Activated CD4-positive, CD25-positive, alpha-beta regulatory T cell (primary cell): Measurements from ENCODE around the gene CTBP1.
"Not testable (repeated sequence)": the region's sequence is repeated elsewhere in the genome, so short reads cannot be mapped to it uniquely, and the experiment has no call there.

Experiments
- DNase-seq, 4 experiments: peaks; one replicate each; lab custom pipeline; 2025; lab: John Stamatoyannopoulos, UW

The CTBP1 gene

GRCh38 chr4:1248245-1249147 is at the start of gene CTBP1:
CTBP1 (minus strand) TSS chr4:1249130; CDS start chr4:1241331, 7,799 bp downstream.
- DNase-seq, result peak; percentile 68 to 80 (median 74)

- DNase-seq, result no peak
Observed at GRCh38 chr4:1298461-1298860, 49.5 kb upstream of the CTBP1 start.

- no peak for DNase-seq
Observed at GRCh38 chr4:1297456-1298325, 48.8 kb upstream of the CTBP1 start.

DNA sequence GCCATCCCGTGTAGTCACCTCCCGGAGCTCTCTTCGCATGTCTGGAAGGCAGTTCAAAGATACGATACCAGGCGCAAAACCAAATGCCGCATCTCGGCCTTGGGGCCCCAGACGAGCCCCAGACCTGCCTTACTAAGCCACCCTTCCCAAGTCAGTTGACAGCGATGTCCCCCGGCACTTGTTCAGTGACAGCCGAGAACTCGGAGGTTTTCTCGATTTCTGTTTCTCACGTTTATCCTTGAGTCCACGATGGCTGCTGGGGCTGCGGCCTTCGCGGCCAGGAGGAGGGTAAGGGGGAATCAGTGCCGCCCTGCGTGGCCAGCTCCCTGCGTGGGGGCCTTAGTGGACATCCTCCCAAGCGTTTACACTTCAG is 48.1 kb upstream of the CTBP1 start:
- no peak for DNase-seq

- DNase-seq, result no peak
Observed at GRCh38 chr4:1296324-1297022, 47.5 kb upstream of the CTBP1 start.

DNA sequence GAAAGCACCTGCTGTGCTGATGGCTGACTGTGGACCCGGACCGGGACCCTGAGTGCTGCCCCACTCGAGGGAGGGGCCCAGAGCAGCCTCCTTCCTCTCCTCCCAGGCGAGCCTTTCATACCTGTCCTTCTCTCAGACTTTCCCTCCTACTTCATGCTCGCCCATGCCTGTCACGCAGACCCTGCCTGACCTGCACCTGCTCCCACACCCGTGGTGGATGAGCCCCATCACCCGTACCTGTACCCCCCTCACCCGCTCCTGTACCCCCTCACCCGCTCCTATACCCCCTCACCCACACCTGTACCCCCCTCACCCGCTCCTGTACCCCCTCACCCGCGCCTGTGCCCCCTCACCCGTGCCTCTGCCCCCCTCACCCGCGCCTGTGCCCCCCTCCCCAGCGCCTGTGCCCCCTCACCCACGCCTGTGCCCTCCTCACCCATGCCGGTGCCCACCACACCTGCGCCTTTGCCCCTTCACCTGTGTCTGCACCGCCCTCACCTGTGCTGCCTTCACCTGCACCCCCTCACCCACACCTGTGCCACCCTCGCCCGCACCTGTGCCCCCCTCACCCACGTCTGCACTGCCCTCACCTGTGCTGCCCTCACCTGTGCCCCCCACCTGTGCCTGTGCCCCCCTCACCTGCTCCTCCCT is 46.6 kb upstream of the CTBP1 start:
- no peak for DNase-seq

DNA sequence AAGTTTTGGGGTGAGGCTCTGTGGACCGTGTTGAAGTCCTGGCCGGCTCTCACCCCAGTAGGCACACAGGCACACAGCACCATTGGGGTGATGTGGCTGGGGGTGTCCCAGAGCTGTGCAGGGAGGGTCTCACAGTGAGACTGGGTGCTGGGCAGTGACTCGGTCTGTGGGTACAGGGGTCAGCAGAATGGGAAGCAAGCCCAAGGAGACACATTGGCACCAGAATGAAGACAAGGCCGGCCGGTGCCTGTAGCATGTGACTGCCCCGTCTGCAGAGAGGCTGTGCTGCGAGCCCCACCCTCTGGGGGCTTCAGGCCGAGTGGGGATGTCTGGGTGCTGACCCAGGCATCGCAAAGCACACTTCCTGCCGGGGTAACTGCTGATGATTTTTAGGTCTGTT is 46.0 kb upstream of the CTBP1 start:
- no peak for DNase-seq

DNA sequence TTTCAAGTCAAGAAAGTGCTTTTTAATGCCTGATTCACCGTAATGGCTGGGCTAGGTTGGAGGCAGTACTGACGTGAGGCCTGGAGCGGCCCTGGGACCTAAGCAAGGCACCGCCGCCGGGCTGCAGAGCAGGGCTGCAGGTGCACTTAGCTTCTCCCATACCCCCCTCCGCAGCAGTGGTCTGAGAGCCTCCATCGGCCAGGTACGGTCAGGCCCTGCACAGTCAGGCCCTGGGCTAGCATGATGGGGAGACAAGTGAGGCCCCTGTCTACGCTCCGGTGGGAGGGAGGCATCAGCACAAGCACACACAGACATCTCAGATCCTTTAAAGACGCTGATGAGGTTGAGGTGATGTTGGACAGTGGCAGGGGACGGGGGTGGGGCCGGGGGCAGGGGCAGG is 45.5 kb upstream of the CTBP1 start:
- DNase-seq, result no peak

DNA sequence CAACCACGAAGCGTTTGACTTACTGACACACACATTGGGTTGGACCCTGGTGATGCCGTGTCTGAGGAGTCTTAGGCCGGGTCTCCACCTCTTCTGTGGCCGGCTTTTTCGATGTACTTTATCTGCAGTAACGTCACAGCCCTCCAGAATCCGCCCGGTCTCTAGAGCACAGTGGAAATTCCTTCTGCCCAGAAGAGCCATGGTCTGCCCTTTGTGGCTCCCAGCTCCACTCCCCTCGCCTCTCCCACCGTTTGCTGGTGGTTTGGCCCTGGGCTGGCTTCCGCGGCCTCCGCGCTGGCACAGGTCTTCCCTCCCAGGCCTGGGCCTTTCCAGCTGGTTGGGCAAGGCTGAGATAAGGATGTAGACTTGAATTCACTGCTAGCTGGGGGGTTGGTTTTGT is 45.1 kb upstream of the CTBP1 start:
- no peak for DNase-seq

DNA sequence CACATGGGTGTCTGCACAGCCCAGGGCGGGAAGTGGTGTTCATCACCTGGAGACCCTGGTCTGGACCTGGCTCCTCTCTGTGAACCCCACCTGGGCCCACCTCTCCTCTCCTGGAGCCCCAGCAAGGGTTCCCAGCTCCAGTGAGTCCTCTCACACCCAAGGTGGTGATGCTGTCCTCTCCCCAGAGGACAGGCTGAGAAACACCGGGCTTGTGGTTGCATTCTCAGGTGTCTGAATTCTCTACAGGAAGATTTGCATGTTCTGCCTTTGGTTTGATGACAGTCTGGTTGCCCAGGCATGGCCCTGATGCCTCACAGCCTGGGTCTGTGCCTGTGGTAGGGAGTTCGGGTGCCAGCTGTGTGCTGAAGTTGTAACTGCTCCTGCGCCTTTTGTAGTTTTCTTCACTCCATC is 44.6 kb upstream of the CTBP1 start:
- no peak for DNase-seq

GRCh38 chr4:1292703-1293011 is 43.7 kb upstream of the CTBP1 start:
- not testable (repeated sequence) for DNase-seq

GRCh38 chr4:1291996-1292702 is 43.2 kb upstream of the CTBP1 start:
- DNase-seq, result no peak

DNA sequence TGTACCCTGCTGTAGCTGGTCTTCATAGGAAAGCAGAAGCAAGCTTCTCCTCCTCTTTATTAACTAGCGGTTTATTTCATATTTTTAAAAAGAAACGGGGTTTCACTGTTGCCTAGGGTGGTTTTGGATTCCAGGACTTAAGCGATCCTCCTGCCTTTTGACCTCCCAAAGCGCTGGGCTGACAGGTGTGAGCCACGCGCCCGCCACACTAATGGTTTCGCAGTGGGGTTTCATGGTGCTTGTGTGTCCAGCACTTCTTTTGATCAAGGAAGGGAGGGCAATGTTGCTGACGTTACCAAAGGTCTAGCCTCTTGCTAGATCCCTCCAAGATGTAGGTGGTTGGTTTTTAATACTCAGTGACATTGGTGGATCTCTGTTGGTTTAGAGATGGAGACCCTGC is 42.2 kb upstream of the CTBP1 start:
- no peak for DNase-seq

DNA sequence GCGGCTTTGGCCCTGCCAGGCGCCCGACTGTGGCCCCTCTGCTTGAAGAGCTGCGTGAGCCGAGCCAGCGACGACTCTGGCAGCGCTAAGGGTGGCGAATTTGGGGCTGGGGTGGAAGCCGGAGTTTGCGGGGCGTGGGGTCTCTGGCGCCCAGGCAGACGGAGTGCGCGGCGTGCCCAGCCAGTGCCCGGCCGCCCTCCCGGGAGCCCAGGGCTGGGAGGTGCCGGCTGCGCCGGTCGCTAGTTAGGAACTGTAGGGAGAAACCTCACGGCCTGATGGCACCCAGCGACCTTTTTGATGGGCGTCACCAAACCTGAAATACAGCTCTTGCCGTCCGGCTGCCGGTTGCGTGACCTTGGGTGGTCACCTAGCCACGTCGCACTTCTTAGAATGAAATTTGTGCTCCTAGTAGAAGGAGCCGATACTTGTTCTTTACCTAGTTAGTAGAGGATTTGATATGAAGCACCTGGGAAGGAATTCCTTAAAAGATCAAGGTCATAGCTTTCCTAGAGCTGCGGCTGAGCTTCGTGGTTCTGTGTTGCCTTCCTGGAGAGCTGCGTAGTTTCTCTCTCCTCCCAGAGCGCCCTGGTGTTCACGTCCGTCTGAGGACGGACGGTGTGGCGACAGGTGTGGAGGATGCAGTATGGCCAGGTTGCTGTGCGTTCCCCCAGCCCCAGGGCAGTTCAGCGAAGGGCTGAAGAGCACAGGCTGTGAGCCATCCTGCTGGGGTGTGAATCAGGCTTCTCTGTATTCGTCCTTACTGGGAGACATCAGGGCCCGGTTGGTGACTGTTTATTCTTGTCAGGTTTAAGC is 41.4 kb upstream of the CTBP1 start:
- DNase-seq, result no peak

- peak; percentile 94 to 95 (median 94) for DNase-seq
Observed at GRCh38 chr4:1289207-1290164, 40.6 kb upstream of the CTBP1 start, which contains the start of gene MAEA. MAEA (plus strand) TSS chr4:1289891; CDS start chr4:1289914, 23 bp downstream.

- no peak for DNase-seq
Observed at GRCh38 chr4:1288786-1289185, 39.9 kb upstream of the CTBP1 start.

DNA sequence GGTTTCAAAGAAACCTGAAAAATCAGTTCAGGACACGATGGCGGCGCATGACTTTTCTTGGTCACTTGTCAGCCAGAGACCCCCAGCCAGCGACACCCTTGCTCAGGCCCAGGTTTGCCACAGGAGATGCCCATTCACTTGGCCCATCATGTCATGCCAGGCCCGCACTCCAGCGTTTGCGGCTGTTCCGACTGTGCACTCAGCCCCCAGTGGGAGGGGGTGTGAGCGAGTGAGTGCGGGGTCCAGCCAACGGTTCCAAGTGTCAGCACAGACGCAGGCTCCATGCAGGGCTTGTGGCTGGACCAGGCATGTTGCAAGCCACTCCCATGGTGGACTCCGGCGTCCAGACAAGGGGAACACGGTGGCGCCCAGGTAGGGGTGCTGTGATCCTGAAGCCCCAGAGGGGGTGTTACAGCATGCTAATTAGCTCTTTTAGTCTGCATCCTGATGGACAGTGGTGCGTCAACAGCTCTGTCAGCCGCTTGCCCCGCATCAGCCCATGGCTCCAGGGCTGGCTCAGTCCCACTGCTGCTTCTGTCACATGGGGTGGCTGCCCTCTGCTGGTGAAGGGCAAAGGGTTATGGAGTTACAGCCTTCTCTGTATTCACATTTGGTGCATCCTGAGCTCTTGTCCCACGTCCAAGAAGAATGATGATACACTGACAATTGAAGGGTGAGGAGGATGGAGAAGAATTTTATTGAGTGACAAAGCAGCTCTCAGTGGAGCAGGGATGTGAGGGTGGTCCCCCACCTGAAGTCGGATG is 37.0 kb upstream of the CTBP1 start:
- no peak for DNase-seq

DNA sequence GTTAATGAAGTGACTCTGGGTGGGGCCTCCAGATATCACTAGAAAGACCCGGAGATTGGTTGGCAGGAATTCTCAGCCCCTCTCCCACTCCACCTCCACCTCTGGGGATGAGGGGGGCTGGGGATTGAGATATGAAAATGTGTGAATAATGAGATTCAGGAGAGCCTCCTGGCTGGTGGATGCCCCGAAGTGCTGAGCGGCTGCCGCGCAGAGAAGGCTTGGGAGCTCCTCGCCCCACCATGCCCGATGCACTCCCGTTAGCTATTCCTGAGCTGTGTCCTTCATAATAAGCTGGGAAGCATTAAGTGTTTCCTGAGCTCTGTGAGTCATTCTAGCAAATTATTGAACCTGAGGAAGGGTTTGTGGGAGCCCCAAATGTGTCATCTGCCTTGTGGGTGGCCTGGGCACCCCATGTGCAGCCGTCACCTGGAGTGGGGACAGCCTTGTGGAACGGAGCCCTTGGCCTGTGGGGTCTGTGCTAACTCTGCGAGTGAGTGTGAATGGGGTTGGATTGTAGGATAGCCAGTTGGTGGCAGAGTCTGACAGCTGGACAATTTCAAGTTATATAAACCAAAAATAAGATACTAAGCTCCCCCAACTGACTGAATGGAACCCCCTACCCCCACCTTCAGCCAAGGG is 36.3 kb upstream of the CTBP1 start:
- no peak for DNase-seq
